Karpas-422 (cell line): Measurements from ENCODE around the gene UBAC1. TPM values are rescaled to one million over a fixed set of nuclear protein-coding genes. Genes with fewer than 3 reads are reported as not detected.

Source experiments
- DNase-seq: peaks from one replicate; pipeline ENCODE4 v3.0.0-alpha.2; 2015
- H2AFZ ChIP-seq: fragments of 200-600 bp; sonication (generic); 2 replicates; pipeline ENCODE4 v1.6.1; 2014; ENCODE audit warnings: antibody characterized with exemption, low read length, mixed read lengths
- H3K27ac ChIP-seq: fragments of 200-600 bp; sonication (generic); 2 replicates; pipeline ENCODE4 v1.5.1; 2014; ENCODE audit warnings: mild to moderate bottlenecking, low read length, moderate library complexity
- H3K27me3 ChIP-seq: fragments of 200-600 bp; sonication (generic); 2 replicates; pipeline ENCODE4 v1.6.1; 2014; ENCODE audit warnings: low read length, mixed read lengths
- H3K36me3 ChIP-seq: fragments of 200-600 bp; sonication (generic); 2 replicates; pipeline ENCODE4 v1.6.1; 2014; ENCODE audit warnings: low read length, mixed read lengths; ENCODE audit not compliant: insufficient read depth
- H3K4me1 ChIP-seq: fragments of 200-600 bp; sonication (generic); 2 replicates; pipeline ENCODE4 v1.6.1; 2014; ENCODE audit warnings: mild to moderate bottlenecking, low read length, mixed read lengths
- H3K4me2 ChIP-seq: fragments of 200-600 bp; sonication (generic); 2 replicates; pipeline ENCODE4 v1.6.1; 2014; ENCODE audit warnings: low read length, low read depth, mild to moderate bottlenecking; ENCODE audit not compliant: poor library complexity, severe bottlenecking
- H3K4me3 ChIP-seq: fragments of 200-600 bp; sonication (generic); 2 replicates; pipeline ENCODE4 v1.5.1; 2014; ENCODE audit warnings: mild to moderate bottlenecking, antibody characterized with exemption, low read length, mixed read lengths
- H3K79me2 ChIP-seq: fragments of 200-600 bp; sonication (generic); 2 replicates; pipeline ENCODE4 v1.6.1; 2014; ENCODE audit warnings: mild to moderate bottlenecking, low read length, mixed read lengths
- H3K9ac ChIP-seq: fragments of 200-600 bp; sonication (generic); 2 replicates; pipeline ENCODE4 v1.6.0; 2014; ENCODE audit warnings: low read length
- H3K9me2 ChIP-seq: fragments of 200-600 bp; sonication (generic), shearing (Covaris generic); replicated peaks from 2 replicates; pipeline ENCODE4 v1.6.0; 2014; ENCODE audit warnings: mild to moderate bottlenecking, low read length, moderate library complexity; ENCODE audit not compliant: insufficient read depth
- H3K9me3 ChIP-seq: fragments of 300-700, 200-600 bp; sonication (generic); 2 replicates; pipeline ENCODE4 v1.6.1; 2014; ENCODE audit warnings: low read length, mixed read lengths
- H4K20me1 ChIP-seq: fragments of 200-600 bp; sonication (generic); 2 replicates; pipeline ENCODE4 v1.6.1; 2014; ENCODE audit warnings: mild to moderate bottlenecking, antibody characterized with exemption, low read length, low read depth; ENCODE audit not compliant: insufficient read depth
- total RNA-seq: library from RNA; depleted of rRNA; stranded (reverse); fragments of >200 nt; shearing (Covaris generic); gene quantifications from 2 replicates; pipeline ENCODE4 v1.2.3, GENCODE V29; 2014; ENCODE audit warnings: low replicate concordance

UBAC1 gene
- total RNA-seq, 1 experiment from 2014 or later = 32.1 TPM

GRCh38 chr9:136006169-136006568, 45.0 kb upstream of the UBAC1 start:
- no peak overlapping the region for H3K4me3 ChIP-seq
- H3K36me3 ChIP-seq = no peaks in the 10 kb centered on the region
- no peak overlapping the region for H3K9ac ChIP-seq
- H4K20me1 ChIP-seq = no peaks in the 10 kb centered on the region
- H3K27ac ChIP-seq = no peak overlapping the region
- H3K9me3 ChIP-seq = no peaks in the 10 kb centered on the region
- H3K79me2 ChIP-seq = no peaks in the 10 kb centered on the region
- no peaks in the 10 kb centered on the region for H3K9me2 ChIP-seq
- H3K4me1 ChIP-seq = peaks cover 31% of the 10 kb centered on the region
- no peak overlapping the region for H3K4me2 ChIP-seq
- no peaks in the 10 kb centered on the region for H3K27me3 ChIP-seq
- DNase-seq = no peak
- no peak overlapping the region for H2AFZ ChIP-seq

- Histone ChIP-seq H2AFZ (no peak overlapping the region), H3K79me2 (no peaks in the 10 kb centered on the region), H3K27ac (no peak overlapping the region), H4K20me1 (no peaks in the 10 kb centered on the region), H3K36me3 (no peaks in the 10 kb centered on the region), H3K4me3 (no peak overlapping the region), H3K4me2 (no peak overlapping the region), H3K9me3 (no peaks in the 10 kb centered on the region), H3K9ac (no peak overlapping the region), H3K9me2 (no peaks in the 10 kb centered on the region), H3K4me1 (peaks cover 16% of the 10 kb centered on the region), H3K27me3 (no peaks in the 10 kb centered on the region)
- DNase-seq = no peak
Measured at GRCh38 chr9:136004712-136005111, 43.5 kb upstream of the UBAC1 start.

GRCh38 chr9:136004219-136004618, 43.0 kb upstream of the UBAC1 start:
- Histone ChIP-seq H4K20me1 (no peaks in the 10 kb centered on the region), H3K27me3 (no peaks in the 10 kb centered on the region), H3K9me3 (no peaks in the 10 kb centered on the region), H3K36me3 (no peaks in the 10 kb centered on the region), H3K9ac (no peak overlapping the region), H3K4me1 (peaks cover 11% of the 10 kb centered on the region), H2AFZ (no peak overlapping the region), H3K27ac (no peak overlapping the region), H3K79me2 (no peaks in the 10 kb centered on the region), H3K9me2 (no peaks in the 10 kb centered on the region), H3K4me3 (no peak overlapping the region), H3K4me2 (no peak overlapping the region)
- no peak for DNase-seq

GRCh38 chr9:136003411-136004218, 42.4 kb upstream of the UBAC1 start:
- H4K20me1 ChIP-seq = no peaks in the 10 kb centered on the region
- no peaks in the 10 kb centered on the region for H3K79me2 ChIP-seq
- H3K27me3 ChIP-seq = no peaks in the 10 kb centered on the region
- H3K27ac ChIP-seq = no peak overlapping the region
- H3K4me3 ChIP-seq = no peak overlapping the region
- no peak for DNase-seq
- no peaks in the 10 kb centered on the region for H3K36me3 ChIP-seq
- H3K9me2 ChIP-seq = no peaks in the 10 kb centered on the region
- H3K9ac ChIP-seq = no peak overlapping the region
- no peak overlapping the region for H3K4me2 ChIP-seq
- peaks cover 5% of the 10 kb centered on the region for H3K4me1 ChIP-seq
- no peaks in the 10 kb centered on the region for H3K9me3 ChIP-seq
- H2AFZ ChIP-seq = no peak overlapping the region

- Histone ChIP-seq H2AFZ (no peak overlapping the region), H4K20me1 (no peaks in the 10 kb centered on the region), H3K27ac (no peak overlapping the region), H3K27me3 (no peaks in the 10 kb centered on the region), H3K9me3 (no peaks in the 10 kb centered on the region), H3K4me1 (peaks cover 3% of the 10 kb centered on the region; the same call in 1 of the 2 replicates), H3K9ac (no peak overlapping the region), H3K4me2 (no peak overlapping the region), H3K4me3 (no peak overlapping the region), H3K79me2 (no peaks in the 10 kb centered on the region), H3K36me3 (no peaks in the 10 kb centered on the region), H3K9me2 (no peaks in the 10 kb centered on the region)
- DNase-seq = no peak
Measured at GRCh38 chr9:136002881-136003280, 41.7 kb upstream of the UBAC1 start.

- no peak for DNase-seq
- peaks cover 3% of the 10 kb centered on the region; the same call in 1 of the 2 replicates for H3K4me1 ChIP-seq
Measured at GRCh38 chr9:136002215-136002614, 41.0 kb upstream of the UBAC1 start.

GRCh38 chr9:136001231-136001630, 40.1 kb upstream of the UBAC1 start:
- Histone ChIP-seq H2AFZ (no peak overlapping the region), H3K9me3 (no peaks in the 10 kb centered on the region), H3K36me3 (no peaks in the 10 kb centered on the region), H3K27me3 (no peaks in the 10 kb centered on the region), H3K4me3 (no peak overlapping the region), H3K27ac (no peak overlapping the region), H3K9ac (no peak overlapping the region), H4K20me1 (no peaks in the 10 kb centered on the region), H3K79me2 (no peaks in the 10 kb centered on the region), H3K9me2 (no peaks in the 10 kb centered on the region), H3K4me2 (no peak overlapping the region), H3K4me1 (no peaks in the 10 kb centered on the region; the same call in 1 of the 2 replicates)
- DNase-seq = no peak

More at GRCh38 chr9:136002215-136002614, 41.0 kb upstream of the UBAC1 start:
- H3K27ac ChIP-seq = no peak overlapping the region
- H2AFZ ChIP-seq = no peak overlapping the region
- no peaks in the 10 kb centered on the region for H3K9me3 ChIP-seq
- no peaks in the 10 kb centered on the region for H4K20me1 ChIP-seq
- no peaks in the 10 kb centered on the region for H3K27me3 ChIP-seq
- no peaks in the 10 kb centered on the region for H3K36me3 ChIP-seq
- H3K9me2 ChIP-seq = no peaks in the 10 kb centered on the region
- H3K4me3 ChIP-seq = no peak overlapping the region
- no peak overlapping the region for H3K4me2 ChIP-seq
- no peaks in the 10 kb centered on the region for H3K79me2 ChIP-seq
- H3K9ac ChIP-seq = no peak overlapping the region

GRCh38 chr9:135998410-135999071, 37.4 kb upstream of the UBAC1 start:
- no peaks in the 10 kb centered on the region for H3K9me3 ChIP-seq
- no peak for DNase-seq
- H3K4me3 ChIP-seq = no peak overlapping the region
- H3K27ac ChIP-seq = no peak overlapping the region
- no peaks in the 10 kb centered on the region for H3K27me3 ChIP-seq
- no peaks in the 10 kb centered on the region for H3K9me2 ChIP-seq
- no peak overlapping the region for H3K4me2 ChIP-seq
- H2AFZ ChIP-seq = no peak overlapping the region
- H3K4me1 ChIP-seq = no peaks in the 10 kb centered on the region
- no peak overlapping the region for H3K9ac ChIP-seq
- H3K79me2 ChIP-seq = no peaks in the 10 kb centered on the region
- H3K36me3 ChIP-seq = no peaks in the 10 kb centered on the region
- no peaks in the 10 kb centered on the region for H4K20me1 ChIP-seq
